Upper lobe of left lung (tissue), 4 donors: Measurements from ENCODE around the gene PYGO2.

Source experiments
- POLR2AphosphoS5 ChIP-seq, 2 donors: sonication (generic); formaldehyde crosslinking; IDR thresholded peaks; one replicate each; pipeline ENCODE4 v1.5.1; 2017; ENCODE audit warnings: antibody characterized with exemption in 2 of 2
- TF ChIP-seq, protein P1 (sequence below), 6 experiments: fragments of 450-650 bp in 4 of 6; fragments of 200-600 bp in 2 of 6; sonication (generic) in 2 of 6; IDR thresholded peaks; one replicate each; pipeline ENCODE4 v1.5.1; 2016 to 2019; ENCODE audit warnings: antibody characterized with exemption in 6 of 6

DNA sequence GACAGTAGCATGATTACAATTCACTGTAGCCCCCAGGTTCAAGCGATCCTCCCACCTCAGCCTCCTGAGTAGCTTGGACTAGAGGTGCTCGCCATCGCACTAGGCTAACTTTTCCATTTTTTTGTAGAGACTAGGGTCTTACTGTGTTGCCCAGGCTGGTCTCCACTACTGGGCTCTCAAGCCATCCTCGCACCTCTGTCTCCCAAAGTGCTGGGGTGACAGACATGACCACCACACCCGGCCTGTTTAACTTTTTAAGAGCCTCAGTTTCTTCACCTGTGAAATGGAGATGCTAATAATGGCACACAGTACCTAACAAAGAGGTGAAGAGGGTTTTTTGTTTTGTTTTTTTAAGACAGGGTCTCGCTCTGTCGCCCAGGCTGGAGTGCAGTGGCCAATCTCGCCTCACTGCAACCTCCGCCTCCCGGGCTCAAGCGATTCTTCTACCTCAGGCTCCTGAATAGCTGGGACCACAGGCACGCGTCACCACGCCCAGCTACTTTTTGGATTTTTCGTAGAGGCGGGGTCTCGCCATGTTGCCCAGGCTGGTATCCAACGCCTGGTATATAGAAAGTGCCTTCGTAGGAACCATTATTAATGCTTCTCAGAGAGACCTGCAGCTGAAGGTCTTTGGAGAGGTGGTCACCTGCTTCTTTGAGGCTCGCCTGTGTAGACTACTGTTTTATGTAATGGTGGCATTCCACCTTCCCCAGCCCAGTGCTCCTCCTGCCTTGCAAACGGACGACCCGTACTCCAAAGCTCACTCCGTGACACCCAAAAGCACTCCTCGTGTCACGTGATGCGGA is 25.6 kb downstream of the PYGO2 start:
- no peak for TF ChIP-seq POLR2AphosphoS5 (IDR thresholded peaks at IDR 0.05)
- TF ChIP-seq, protein P1, sequence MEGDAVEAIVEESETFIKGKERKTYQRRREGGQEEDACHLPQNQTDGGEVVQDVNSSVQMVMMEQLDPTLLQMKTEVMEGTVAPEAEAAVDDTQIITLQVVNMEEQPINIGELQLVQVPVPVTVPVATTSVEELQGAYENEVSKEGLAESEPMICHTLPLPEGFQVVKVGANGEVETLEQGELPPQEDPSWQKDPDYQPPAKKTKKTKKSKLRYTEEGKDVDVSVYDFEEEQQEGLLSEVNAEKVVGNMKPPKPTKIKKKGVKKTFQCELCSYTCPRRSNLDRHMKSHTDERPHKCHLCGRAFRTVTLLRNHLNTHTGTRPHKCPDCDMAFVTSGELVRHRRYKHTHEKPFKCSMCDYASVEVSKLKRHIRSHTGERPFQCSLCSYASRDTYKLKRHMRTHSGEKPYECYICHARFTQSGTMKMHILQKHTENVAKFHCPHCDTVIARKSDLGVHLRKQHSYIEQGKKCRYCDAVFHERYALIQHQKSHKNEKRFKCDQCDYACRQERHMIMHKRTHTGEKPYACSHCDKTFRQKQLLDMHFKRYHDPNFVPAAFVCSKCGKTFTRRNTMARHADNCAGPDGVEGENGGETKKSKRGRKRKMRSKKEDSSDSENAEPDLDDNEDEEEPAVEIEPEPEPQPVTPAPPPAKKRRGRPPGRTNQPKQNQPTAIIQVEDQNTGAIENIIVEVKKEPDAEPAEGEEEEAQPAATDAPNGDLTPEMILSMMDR (IDR thresholded peaks at IDR 0.05) = no peak
